HEK293 (cell line): ENCODE data around the gene TFB2M.

ENCODE experiments used
- CTCF ChIA-PET: fragments of 350-600 bp; formaldehyde crosslinking; extraction: SDS; loops from one replicate; lab custom pipeline; 2021; ENCODE audit warnings: antibody characterized with exemption; lab: Yijun Ruan, JAX
- POLR2A ChIA-PET: fragments of 300-600 bp; formaldehyde crosslinking; extraction: SDS; loops from one replicate; lab custom pipeline; 2020; ENCODE audit warnings: antibody characterized with exemption, inconsistent platforms; lab: Yijun Ruan, JAX
- H3K27ac ChIP-seq: fragments of 200-500 bp; sonication (Bioruptor generic); 2 replicates; pipeline ENCODE4 v1.5.1; 2014; ENCODE audit warnings: low read depth, low read length, control low read depth, inconsistent platforms; ENCODE audit errors: extremely low read depth
- H3K36me3 ChIP-seq, 2 experiments: fragments of 200-500 bp in 1 of 2; sonication (Bioruptor generic) in 1 of 2; 1 replicate in 1 of 2; 2 replicates in 1 of 2; pipeline ENCODE4 v1.5.1; 2014 to 2017; ENCODE audit warnings: inconsistent platforms in 2 of 2, low read length in 2 of 2; ENCODE audit not compliant: control insufficient read depth in 2 of 2, insufficient read depth in 1 of 2
- H3K4me1 ChIP-seq: fragments of 200-500 bp; sonication (Bioruptor generic); 2 replicates; pipeline ENCODE4 v1.5.1; 2014; ENCODE audit warnings: mild to moderate bottlenecking, low read length, inconsistent platforms; ENCODE audit not compliant: control insufficient read depth, insufficient read depth
- H3K4me3 ChIP-seq: 2 replicates; pipeline ENCODE4 v1.5.1; 2011; ENCODE audit warnings: low read depth, mild to moderate bottlenecking, control low read depth, low read length, moderate library complexity
- H3K9me3 ChIP-seq: fragments of 200-500 bp; sonication (Bioruptor generic); 2 replicates; pipeline ENCODE4 v1.5.1; 2014; ENCODE audit warnings: low read depth, low read length, inconsistent platforms; ENCODE audit not compliant: control insufficient read depth, insufficient read depth
- EGR2 ChIP-seq: fragments of 450-650 bp; formaldehyde crosslinking; IDR thresholded peaks from 2 replicates; pipeline ENCODE4 v1.5.1; 2016; ENCODE audit warnings: low read depth, missing biosample characterization, missing genetic modification characterization
- HOXA7 ChIP-seq: sonication (generic); formaldehyde crosslinking; IDR thresholded peaks from 2 replicates; pipeline ENCODE4 v1.8.1; 2022; ENCODE audit warnings: missing genetic modification reagents, borderline replicate concordance
- PRDM1 ChIP-seq: fragments of 450-650 bp; formaldehyde crosslinking; IDR thresholded peaks from 2 replicates; pipeline ENCODE4; 2016; ENCODE audit warnings: missing biosample characterization, missing genetic modification characterization
- SCRT1 ChIP-seq: fragments of 450-650 bp; formaldehyde crosslinking; IDR thresholded peaks from 2 replicates; pipeline ENCODE4 v1.5.1; 2016; ENCODE audit warnings: missing biosample characterization, missing genetic modification characterization, borderline replicate concordance
- ZBTB17 ChIP-seq: fragments of 450-650 bp; formaldehyde crosslinking; IDR thresholded peaks from 2 replicates; pipeline ENCODE4 v1.5.1; 2016; ENCODE audit warnings: missing biosample characterization, missing genetic modification characterization
- ZBTB21 ChIP-seq: fragments of 450-650 bp; formaldehyde crosslinking; IDR thresholded peaks from 2 replicates; pipeline ENCODE4 v1.5.1; 2017; ENCODE audit warnings: missing biosample characterization, missing genetic modification characterization
- ZFP3 ChIP-seq: fragments of 450-650 bp; formaldehyde crosslinking; IDR thresholded peaks from 2 replicates; pipeline ENCODE4 v1.5.1; 2016; ENCODE audit warnings: low read depth, missing biosample characterization, missing genetic modification characterization
- ZNF133 ChIP-seq: fragments of 450-650 bp; formaldehyde crosslinking; IDR thresholded peaks from 2 replicates; pipeline ENCODE4 v1.5.1; 2016; ENCODE audit warnings: missing biosample characterization, missing genetic modification characterization
- ZNF248 ChIP-seq: fragments of 450-650 bp; formaldehyde crosslinking; IDR thresholded peaks from 2 replicates; pipeline ENCODE4 v1.5.1; 2017; ENCODE audit warnings: missing biosample characterization, missing genetic modification characterization
- ZNF302 ChIP-seq: fragments of 450-650 bp; formaldehyde crosslinking; IDR thresholded peaks from 2 replicates; pipeline ENCODE4 v1.5.1; 2016; ENCODE audit warnings: missing biosample characterization, missing genetic modification characterization, low read depth
- ZNF558 ChIP-seq: fragments of 450-650 bp; formaldehyde crosslinking; IDR thresholded peaks from 2 replicates; pipeline ENCODE4 v1.5.1; 2016; ENCODE audit warnings: missing biosample characterization, missing genetic modification characterization
- ZSCAN16 ChIP-seq: fragments of 450-650 bp; formaldehyde crosslinking; IDR thresholded peaks from 2 replicates; pipeline ENCODE4 v1.5.1; 2016; ENCODE audit warnings: missing biosample characterization, missing genetic modification characterization
- TF ChIP-seq, protein P1 (sequence below): fragments of 450-650 bp; formaldehyde crosslinking; IDR thresholded peaks from 2 replicates; pipeline ENCODE4 v1.5.1; 2017; ENCODE audit warnings: missing biosample characterization, missing genetic modification characterization
- TF ChIP-seq, protein P2 (sequence below): fragments of 450-650 bp; formaldehyde crosslinking; IDR thresholded peaks from 2 replicates; pipeline ENCODE4 v1.5.1; 2016; ENCODE audit warnings: missing biosample characterization, missing genetic modification characterization
- TF ChIP-seq, protein P3 (sequence below): fragments of 450-650 bp; formaldehyde crosslinking; IDR thresholded peaks from 2 replicates; pipeline ENCODE4 v1.5.1; 2016; ENCODE audit warnings: missing biosample characterization, missing genetic modification characterization
- TF ChIP-seq, protein P4 (sequence below): fragments of 450-650 bp; formaldehyde crosslinking; IDR thresholded peaks from 2 replicates; pipeline ENCODE4 v1.5.1; 2016; ENCODE audit warnings: missing biosample characterization, missing genetic modification characterization
- TF ChIP-seq, protein P5 (sequence below): fragments of 450-650 bp; formaldehyde crosslinking; IDR thresholded peaks from 2 replicates; pipeline ENCODE4 v1.5.1; 2016; ENCODE audit warnings: missing biosample characterization, missing genetic modification characterization

TFB2M gene

DNA sequence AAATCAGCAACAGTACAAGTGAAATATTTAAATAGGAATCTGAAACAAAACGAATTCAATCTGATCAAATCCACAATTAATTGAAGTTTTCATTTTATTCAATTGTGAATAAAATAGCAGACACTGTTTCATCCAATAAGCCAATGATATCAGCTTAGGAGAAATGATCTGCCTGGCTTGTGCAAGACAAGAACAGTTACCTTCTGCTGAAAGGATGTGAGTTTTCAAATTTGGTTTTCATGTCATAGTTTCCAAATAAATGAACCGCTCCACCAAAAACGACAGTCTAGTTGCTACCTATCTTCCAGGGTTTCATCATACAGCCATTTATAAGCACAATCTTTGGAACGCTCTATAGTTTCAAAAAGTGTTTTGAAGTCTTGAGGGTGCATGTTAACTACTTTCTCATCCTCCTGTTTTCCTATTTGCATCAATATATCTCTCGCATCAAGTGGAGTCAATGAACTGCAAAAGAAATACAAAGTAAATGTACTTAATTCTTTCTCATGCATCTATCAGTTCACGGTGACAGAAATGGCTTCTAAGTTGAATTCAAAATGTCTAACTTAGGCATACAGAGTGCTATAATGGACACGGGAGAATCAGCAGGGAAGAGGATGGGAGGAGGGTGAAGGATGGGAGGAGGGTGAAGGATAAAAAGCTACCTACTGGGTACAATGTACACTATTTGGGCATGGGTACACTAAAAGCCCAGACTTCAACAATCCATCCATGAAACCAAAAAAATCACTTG lies 25.1 kb downstream of the TFB2M start:
- Histone ChIP-seq H3K36me3 (peaks cover 0 to 26% of the 10 kb centered on the region in 2 experiments; a peak in 1 of 3 replicates), H3K4me1 (no peaks in the 10 kb centered on the region), H3K27ac (no peak overlapping the region), H3K4me3 (no peak overlapping the region), H3K9me3 (no peaks in the 10 kb centered on the region)
- ChIA-PET CTCF (no interaction called here), POLR2A (no interaction called here)
- TF ChIP-seq ZNF302 (tag by site-specific recombination), result no peak
- no peak for TF ChIP-seq ZBTB21
- TF ChIP-seq, protein P1, sequence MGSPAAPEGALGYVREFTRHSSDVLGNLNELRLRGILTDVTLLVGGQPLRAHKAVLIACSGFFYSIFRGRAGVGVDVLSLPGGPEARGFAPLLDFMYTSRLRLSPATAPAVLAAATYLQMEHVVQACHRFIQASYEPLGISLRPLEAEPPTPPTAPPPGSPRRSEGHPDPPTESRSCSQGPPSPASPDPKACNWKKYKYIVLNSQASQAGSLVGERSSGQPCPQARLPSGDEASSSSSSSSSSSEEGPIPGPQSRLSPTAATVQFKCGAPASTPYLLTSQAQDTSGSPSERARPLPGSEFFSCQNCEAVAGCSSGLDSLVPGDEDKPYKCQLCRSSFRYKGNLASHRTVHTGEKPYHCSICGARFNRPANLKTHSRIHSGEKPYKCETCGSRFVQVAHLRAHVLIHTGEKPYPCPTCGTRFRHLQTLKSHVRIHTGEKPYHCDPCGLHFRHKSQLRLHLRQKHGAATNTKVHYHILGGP, result no peak

DNA sequence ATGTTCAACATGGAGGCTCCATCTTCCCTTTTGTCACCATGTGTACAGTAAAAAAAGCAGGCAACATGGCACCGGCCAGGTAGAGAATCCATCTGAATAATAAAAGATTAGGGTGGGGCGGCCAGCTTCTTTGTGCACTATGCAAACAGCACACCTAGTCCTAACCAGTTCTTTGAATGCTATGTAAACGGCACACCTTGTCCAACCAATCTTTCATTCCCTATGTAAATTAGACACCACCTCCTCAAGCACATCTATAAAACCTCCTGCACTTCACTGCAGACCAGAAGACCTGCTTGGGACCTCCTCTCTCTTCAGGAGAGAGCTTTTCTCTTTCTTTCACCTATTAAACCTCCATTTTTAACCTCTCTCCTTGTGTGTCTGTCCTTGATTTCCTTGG lies 28.2 kb downstream of the TFB2M start:
- Histone ChIP-seq H3K4me3 (no peak overlapping the region), H3K4me1 (no peaks in the 10 kb centered on the region), H3K36me3 (peaks cover 0 to 15% of the 10 kb centered on the region in 2 experiments; a peak in 1 of 3 replicates), H3K27ac (no peak overlapping the region), H3K9me3 (no peaks in the 10 kb centered on the region)
- CTCF ChIA-PET, result no interaction called here
- TF ChIP-seq, protein P2, sequence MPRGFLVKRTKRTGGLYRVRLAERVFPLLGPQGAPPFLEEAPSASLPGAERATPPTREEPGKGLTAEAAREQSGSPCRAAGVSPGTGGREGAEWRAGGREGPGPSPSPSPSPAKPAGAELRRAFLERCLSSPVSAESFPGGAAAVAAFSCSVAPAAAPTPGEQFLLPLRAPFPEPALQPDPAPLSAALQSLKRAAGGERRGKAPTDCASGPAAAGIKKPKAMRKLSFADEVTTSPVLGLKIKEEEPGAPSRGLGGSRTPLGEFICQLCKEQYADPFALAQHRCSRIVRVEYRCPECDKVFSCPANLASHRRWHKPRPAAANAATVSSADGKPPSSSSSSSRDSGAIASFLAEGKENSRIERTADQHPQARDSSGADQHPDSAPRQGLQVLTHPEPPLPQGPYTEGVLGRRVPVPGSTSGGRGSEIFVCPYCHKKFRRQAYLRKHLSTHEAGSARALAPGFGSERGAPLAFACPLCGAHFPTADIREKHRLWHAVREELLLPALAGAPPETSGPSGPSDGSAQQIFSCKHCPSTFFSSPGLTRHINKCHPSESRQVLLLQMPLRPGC (tag by site-specific recombination), result no peak
- TF ChIP-seq PRDM1 (tag by site-specific recombination) (no peak), EGR2 (no peak), ZBTB17 (tag by site-specific recombination) (no peak), ZNF248 (tag by site-specific recombination) (no peak), ZSCAN16 (tag by site-specific recombination) (no peak), ZFP3 (no peak)
- TF ChIP-seq, protein P3, sequence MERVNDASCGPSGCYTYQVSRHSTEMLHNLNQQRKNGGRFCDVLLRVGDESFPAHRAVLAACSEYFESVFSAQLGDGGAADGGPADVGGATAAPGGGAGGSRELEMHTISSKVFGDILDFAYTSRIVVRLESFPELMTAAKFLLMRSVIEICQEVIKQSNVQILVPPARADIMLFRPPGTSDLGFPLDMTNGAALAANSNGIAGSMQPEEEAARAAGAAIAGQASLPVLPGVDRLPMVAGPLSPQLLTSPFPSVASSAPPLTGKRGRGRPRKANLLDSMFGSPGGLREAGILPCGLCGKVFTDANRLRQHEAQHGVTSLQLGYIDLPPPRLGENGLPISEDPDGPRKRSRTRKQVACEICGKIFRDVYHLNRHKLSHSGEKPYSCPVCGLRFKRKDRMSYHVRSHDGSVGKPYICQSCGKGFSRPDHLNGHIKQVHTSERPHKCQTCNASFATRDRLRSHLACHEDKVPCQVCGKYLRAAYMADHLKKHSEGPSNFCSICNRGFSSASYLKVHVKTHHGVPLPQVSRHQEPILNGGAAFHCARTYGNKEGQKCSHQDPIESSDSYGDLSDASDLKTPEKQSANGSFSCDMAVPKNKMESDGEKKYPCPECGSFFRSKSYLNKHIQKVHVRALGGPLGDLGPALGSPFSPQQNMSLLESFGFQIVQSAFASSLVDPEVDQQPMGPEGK (tag by site-specific recombination), result no peak
- TF ChIP-seq, protein P4, sequence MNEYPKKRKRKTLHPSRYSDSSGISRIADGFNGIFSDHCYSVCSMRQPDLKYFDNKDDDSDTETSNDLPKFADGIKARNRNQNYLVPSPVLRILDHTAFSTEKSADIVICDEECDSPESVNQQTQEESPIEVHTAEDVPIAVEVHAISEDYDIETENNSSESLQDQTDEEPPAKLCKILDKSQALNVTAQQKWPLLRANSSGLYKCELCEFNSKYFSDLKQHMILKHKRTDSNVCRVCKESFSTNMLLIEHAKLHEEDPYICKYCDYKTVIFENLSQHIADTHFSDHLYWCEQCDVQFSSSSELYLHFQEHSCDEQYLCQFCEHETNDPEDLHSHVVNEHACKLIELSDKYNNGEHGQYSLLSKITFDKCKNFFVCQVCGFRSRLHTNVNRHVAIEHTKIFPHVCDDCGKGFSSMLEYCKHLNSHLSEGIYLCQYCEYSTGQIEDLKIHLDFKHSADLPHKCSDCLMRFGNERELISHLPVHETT (tag by site-specific recombination), result no peak
- TF ChIP-seq, protein P5, sequence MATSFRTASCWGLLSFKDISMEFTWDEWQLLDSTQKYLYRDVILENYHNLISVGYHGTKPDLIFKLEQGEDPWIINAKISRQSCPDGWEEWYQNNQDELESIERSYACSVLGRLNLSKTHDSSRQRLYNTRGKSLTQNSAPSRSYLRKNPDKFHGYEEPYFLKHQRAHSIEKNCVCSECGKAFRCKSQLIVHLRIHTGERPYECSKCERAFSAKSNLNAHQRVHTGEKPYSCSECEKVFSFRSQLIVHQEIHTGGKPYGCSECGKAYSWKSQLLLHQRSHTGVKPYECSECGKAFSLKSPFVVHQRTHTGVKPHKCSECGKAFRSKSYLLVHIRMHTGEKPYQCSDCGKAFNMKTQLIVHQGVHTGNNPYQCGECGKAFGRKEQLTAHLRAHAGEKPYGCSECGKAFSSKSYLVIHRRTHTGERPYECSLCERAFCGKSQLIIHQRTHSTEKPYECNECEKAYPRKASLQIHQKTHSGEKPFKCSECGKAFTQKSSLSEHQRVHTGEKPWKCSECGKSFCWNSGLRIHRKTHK (tag by site-specific recombination), result no peak
- POLR2A ChIA-PET, result no interaction called here

DNA sequence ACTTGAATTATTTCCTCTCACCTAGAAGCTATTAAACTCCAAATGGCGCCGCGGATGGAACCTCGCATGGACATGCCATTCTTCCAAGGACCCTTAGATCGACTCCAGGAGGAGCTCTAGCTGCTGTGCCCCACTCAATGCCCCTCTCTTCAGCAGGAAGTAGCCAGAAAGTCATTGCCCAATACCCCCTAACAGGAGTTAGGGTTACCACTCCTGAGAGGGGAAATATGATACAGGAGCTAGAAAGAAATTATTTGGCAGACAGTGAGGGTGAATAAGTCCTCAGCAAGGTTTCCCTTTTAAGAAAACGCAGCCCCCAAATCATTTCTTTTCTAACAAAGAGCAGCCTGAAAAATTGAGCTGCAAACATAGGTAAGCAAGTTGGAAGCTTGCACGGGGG lies 28.6 kb downstream of the TFB2M start:
- POLR2A ChIA-PET, result no interaction called here

More for the DNA sequence above, 28.6 kb downstream of the TFB2M start:
- no peaks in the 10 kb centered on the region for H3K4me1 ChIP-seq
- no peak overlapping the region for H3K4me3 ChIP-seq
- no peak for TF ChIP-seq HOXA7 (CRISPR knock-in tag)
- TF ChIP-seq SCRT1 (tag by site-specific recombination), result no peak
- TF ChIP-seq ZNF558, result no peak
- no peak for TF ChIP-seq ZNF133
- TF ChIP-seq, all 188 proteins: peak for 0
- no peaks in the 10 kb centered on the region for H3K9me3 ChIP-seq
- H3K27ac ChIP-seq, result no peak overlapping the region
- H3K36me3 ChIP-seq, result peaks cover 0 to 14% of the 10 kb centered on the region in 2 experiments; a peak in 1 of 3 replicates
- CTCF ChIA-PET, result no interaction called here
